B cell (primary cell): ENCODE data around the gene MED26. TPM values are rescaled to one million over a fixed set of nuclear protein-coding genes. Genes with fewer than 3 reads are reported as not detected.

Experiments used
- ATAC-seq: fragments of 200-7000 bp; cut with Tn5 transposase; one replicate; pipeline ENCODE4 v1.10.0; 2021; ENCODE audit warnings: low read depth, mild to moderate bottlenecking, moderate number of reproducible peaks, moderate library complexity
- CTCF ChIA-PET: fragments of 350-600 bp; sonication (Branson Sonifier 250); formaldehyde crosslinking; loops from one replicate; lab custom pipeline; 2021; ENCODE audit warnings: antibody characterized with exemption, inconsistent platforms; lab: Charles Lee
- POLR2A ChIA-PET: fragments of 350-600 bp; sonication (Branson Sonifier 250); formaldehyde crosslinking; loops from one replicate; lab custom pipeline; 2021; ENCODE audit warnings: antibody characterized with exemption; lab: Charles Lee
- DNase-seq: peaks from one replicate; pipeline ENCODE4 v3.0.0; 2013
- H2AFZ ChIP-seq: 2 replicates; pipeline ENCODE4 v1.6.1; 2012; ENCODE audit warnings: mild to moderate bottlenecking, low read depth, low read length; ENCODE audit not compliant: insufficient read depth, poor library complexity, severe bottlenecking
- H3K27ac ChIP-seq, 2 donors: 1 replicate in 1 of 2; 2 replicates in 1 of 2; pipeline ENCODE4 v1.5.1; 2012 to 2013; ENCODE audit warnings: low read length in 2 of 2, mild to moderate bottlenecking in 2 of 2, moderate library complexity in 1 of 2
- H3K27me3 ChIP-seq, 4 experiments: fragments of 200-600 bp in 1 of 4; sonication (generic) in 1 of 4; replicated peaks in 1 of 4; 1 replicate in 2 of 4; 2 replicates in 2 of 4; pipeline versions ENCODE4 v1.6.1 to v1.7.0; 2013 to 2016; ENCODE audit warnings: low read length in 3 of 4, mild to moderate bottlenecking in 2 of 4, mixed read lengths in 1 of 4, moderate library complexity in 1 of 4; ENCODE audit not compliant: insufficient read depth in 4 of 4, control insufficient read depth in 3 of 4; ENCODE audit errors: control extremely low read depth in 1 of 4
- H3K36me3 ChIP-seq, 2 experiments: replicated peaks in 1 of 2; 1 replicate in 1 of 2; 2 replicates in 1 of 2; pipeline versions ENCODE4 v1.6.1 to v1.7.1; 2013; ENCODE audit warnings: low read length in 1 of 2; ENCODE audit not compliant: insufficient read depth in 2 of 2, control insufficient read depth in 1 of 2; ENCODE audit errors: control extremely low read depth in 1 of 2, extremely low read depth in 1 of 2
- H3K4me1 ChIP-seq, 2 donors: fragments of 200-600 bp in 1 of 2; sonication (generic) in 1 of 2; 1 replicate in 1 of 2; 2 replicates in 1 of 2; pipeline versions ENCODE4 v1.5.1 to v1.6.1; 2013 to 2017; ENCODE audit warnings: low read length in 2 of 2; ENCODE audit not compliant: control insufficient read depth in 2 of 2, insufficient read depth in 2 of 2
- H3K4me2 ChIP-seq: replicated peaks from 2 replicates; pipeline ENCODE3; 2012; ENCODE audit warnings: mild to moderate bottlenecking, low read depth, low read length; ENCODE audit not compliant: poor library complexity, severe bottlenecking
- H3K4me3 ChIP-seq, 5 experiments: fragments of 200-600 bp in 1 of 5; sonication (generic) in 1 of 5; 1 replicate in 3 of 5; 2 replicates in 2 of 5; pipeline versions ENCODE4 v1.5.1 to v1.7.0; 2011 to 2016; ENCODE audit warnings: low read length in 4 of 5, mild to moderate bottlenecking in 4 of 5, low read depth in 2 of 5, control low read depth in 1 of 5, moderate library complexity in 1 of 5; ENCODE audit not compliant: insufficient read depth in 1 of 5; ENCODE audit errors: control extremely low read depth in 1 of 5, extremely low read depth in 1 of 5
- H3K79me2 ChIP-seq: fragments of 200-600 bp; sonication (generic); one replicate; pipeline ENCODE4 v1.6.0; 2016; ENCODE audit warnings: low read length; ENCODE audit not compliant: control insufficient read depth, insufficient read depth
- H3K9ac ChIP-seq: fragments of 200-600 bp; sonication (generic); 2 replicates; pipeline ENCODE4 v1.6.1; 2017; ENCODE audit warnings: mild to moderate bottlenecking, low read length, moderate library complexity
- H3K9me3 ChIP-seq, 3 donors: one replicate each; pipeline versions ENCODE4 v1.6.1 to v1.7.1; 2013; ENCODE audit warnings: low read length in 2 of 3; ENCODE audit not compliant: control insufficient read depth in 2 of 3, insufficient read depth in 1 of 3; ENCODE audit errors: control extremely low read depth in 1 of 3
- H4K20me1 ChIP-seq: 2 replicates; pipeline ENCODE4 v1.6.0; 2012; ENCODE audit warnings: mild to moderate bottlenecking, low read length; ENCODE audit not compliant: insufficient read depth, control insufficient read depth, poor library complexity, severe bottlenecking
- H3K27ac Mint-ChIP-seq: one replicate; pipeline ENCODE4 v1.8.0; 2021; ENCODE audit warnings: mixed read lengths
- H3K27me3 Mint-ChIP-seq: one replicate; pipeline ENCODE4 v1.8.0; 2021; ENCODE audit warnings: mixed read lengths
- H3K4me1 Mint-ChIP-seq: one replicate; pipeline ENCODE4 v1.8.0; 2021; ENCODE audit warnings: mixed read lengths
- H3K4me3 Mint-ChIP-seq: one replicate; pipeline ENCODE4 v1.8.0; 2021; ENCODE audit warnings: mixed read lengths
- H3K9me3 Mint-ChIP-seq: one replicate; pipeline ENCODE4 v1.8.0; 2022; ENCODE audit warnings: mixed read lengths; ENCODE audit not compliant: insufficient read depth
- CTCF ChIP-seq: fragments of 200-600 bp; IDR thresholded peaks from one replicate; pipeline ENCODE4 v1.8.0; 2022; ENCODE audit warnings: antibody characterized with exemption, mild to moderate bottlenecking
- EZH2 ChIP-seq: IDR thresholded peaks from 2 replicates; pipeline ENCODE4 v1.6.1; 2012; ENCODE audit warnings: borderline replicate concordance, low read depth, mild to moderate bottlenecking, moderate library complexity, low read length; ENCODE audit not compliant: insufficient read depth, poor library complexity, severe bottlenecking
- WGBS: methylation state at CpG from one replicate; pipeline ENCODE4 v1.1.5; 2013; ENCODE audit warnings: missing lambda C conversion rate; ENCODE audit not compliant: insufficient coverage; 5-methylcytosine and 5-hydroxymethylcytosine counted together
- intact Hi-C: fragments of 100-400 bp; cut with micrococcal nuclease; formaldehyde crosslinking; loops from one replicate; pipeline ENCODE4 v1.10.0; 2022
- polyA plus RNA-seq: library from polyadenylated mRNA; depleted of rRNA; stranded (reverse); fragments of >200 nt; gene quantifications from 2 replicates; pipeline ENCODE4 v1.2.3, GENCODE V29; 2012
- total RNA-seq, 2 donors: library from RNA; stranded (reverse); fragments of 120-200 nt in 1 of 2; gene quantifications; 1 replicate in 1 of 2; 2 replicates in 1 of 2; pipeline versions ENCODE4 v1.2.3 to v1.2.4, GENCODE V29; 2013 to 2022

The MED26 gene
- total and polyA plus RNA-seq, 2 donors (not counting 1 experiment from before 2014, with no cell fraction given), result 15.6 to 33.6 TPM

- peak overlapping the region; percentile 89 for H3K9ac ChIP-seq
- H4K20me1 ChIP-seq, result peaks cover 47% of the 10 kb centered on the region
- no peaks in the 10 kb centered on the region for H3K9me3 ChIP-seq
- peak overlapping the region; percentile 88 for H3K4me2 ChIP-seq
- H3K9me3 Mint-ChIP-seq, result no peaks in the 10 kb centered on the region
- H3K36me3 ChIP-seq, result peaks cover 0 to 4% of the 10 kb centered on the region in 2 experiments
- ChIA-PET POLR2A (interaction anchor here (0.9 to 7.0 kb wide), 9 partner anchors 13 to 443 kb away, joined by 3 to 73 read pairs (median 7); partner anchors contain the start of genes HSH2D, MED26, SLC35E1 and SMIM7), CTCF (interaction anchor here (0.9 to 2.6 kb wide), 7 partner anchors 14 to 259 kb away, joined by 3 to 26 read pairs (median 4); partner anchors contain the start of genes MED26, SLC35E1 and TMEM38A)
- H3K27ac Mint-ChIP-seq, result peak overlapping the region; percentile 100
- no peaks in the 10 kb centered on the region for H3K27me3 Mint-ChIP-seq
- no peak overlapping the region for H2AFZ ChIP-seq
- H3K4me1 ChIP-seq, result peaks cover 75 to 95% of the 10 kb centered on the region in 2 donors
- TF ChIP-seq CTCF (no peak), EZH2 (no peak)
- peak overlapping the region; percentile 98 to 99 for H3K27ac ChIP-seq
- peak overlapping the region; percentile 97 for H3K4me3 Mint-ChIP-seq
- ATAC-seq, result no peak
- H3K4me3 ChIP-seq, result peak overlapping the region; percentile 62 to 93 (median 83)
- intact Hi-C loops, result loop anchor here (2.0 to 10.0 kb wide), 7 partner anchors 132 to 721 kb away; partner anchors contain the start of genes DDA1, HSH2D, MRPL34 and NWD1
- no peaks in the 10 kb centered on the region for H3K27me3 ChIP-seq
- peaks cover 87% of the 10 kb centered on the region for H3K79me2 ChIP-seq
- DNase-seq, result no peak
- peaks cover 92% of the 10 kb centered on the region for H3K4me1 Mint-ChIP-seq
- 47% methylated on average over 9 of the region's 9 CpGs for WGBS
Observed at GRCh38 chr19:16586477-16586871, 41.5 kb downstream of the MED26 start.
